Hindlimb muscle (tissue), 1 donor: ENCODE results near the gene ANKRD33B. TPM values are rescaled to one million over a fixed set of nuclear protein-coding genes. Genes with fewer than 3 reads are reported as not detected.
A peak's percentile ranks its signal among the peaks of the same experiment; 100 is the strongest.
"Not testable (repeated sequence)": the region's sequence is repeated elsewhere in the genome, so short reads cannot be mapped to it uniquely, and the experiment has no call there.

ENCODE experiments used
- DNase-seq: peaks from one replicate; pipeline ENCODE4 v3.0.0-alpha.2; 2013
- polyA plus RNA-seq: library from polyadenylated mRNA; unstranded; fragments of 120-200 nt; gene quantifications from one replicate; pipeline ENCODE4 v1.2.1, GENCODE V29; 2013; ENCODE audit not compliant: insufficient read length

The ANKRD33B gene
- polyA plus RNA-seq, 1 donor: 2.5 TPM

DNA sequence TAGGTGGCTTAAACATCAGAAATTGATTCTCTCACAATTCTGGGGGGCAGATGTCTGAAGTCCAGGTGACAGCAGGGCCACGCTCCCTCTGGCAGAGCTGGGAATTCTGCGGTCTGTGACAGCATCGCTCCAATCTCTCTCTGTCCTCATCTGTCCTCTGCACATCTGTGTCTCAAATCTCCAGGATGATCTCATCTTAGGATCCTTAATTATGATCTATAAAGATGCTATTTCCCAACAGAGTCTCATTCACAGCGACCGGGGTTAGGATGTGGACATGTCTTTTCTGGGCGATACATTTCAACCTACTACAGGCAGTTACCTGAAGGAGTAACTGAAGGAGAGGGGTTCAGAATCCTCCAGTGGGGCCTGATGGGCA is 31.4 kb downstream of the ANKRD33B start:
- no peak for DNase-seq

DNA sequence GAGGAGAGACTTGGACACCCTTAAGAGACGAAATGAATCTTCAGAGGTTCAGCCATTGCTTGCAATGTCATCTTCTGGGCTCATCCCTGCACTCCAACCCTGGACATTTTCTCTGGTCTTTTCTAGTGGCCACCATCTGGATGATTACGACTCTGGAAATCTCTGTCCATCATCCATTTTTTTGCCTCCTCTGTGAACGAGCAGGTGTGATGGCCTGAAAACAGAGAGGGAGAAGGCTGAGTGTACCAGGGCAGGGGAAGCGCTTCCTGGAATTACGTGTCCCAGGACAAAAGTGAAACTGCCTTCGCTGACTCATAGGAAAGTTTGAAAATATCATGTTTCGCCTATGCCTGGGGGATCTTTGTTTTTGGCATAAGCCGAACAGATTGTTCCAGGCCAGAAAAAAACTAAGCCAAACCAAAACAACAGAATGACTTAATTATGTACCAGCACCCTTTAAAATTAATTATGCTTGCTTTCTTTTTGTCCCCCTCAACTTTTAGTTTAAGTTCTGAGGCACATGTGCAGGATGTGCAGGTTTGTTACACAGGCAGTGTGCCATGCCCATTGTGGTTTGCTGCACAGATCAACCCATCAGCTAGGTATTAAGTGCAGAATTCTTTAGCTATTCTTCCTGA is 31.9 kb downstream of the ANKRD33B start:
- peak; percentile 62 for DNase-seq

DNA sequence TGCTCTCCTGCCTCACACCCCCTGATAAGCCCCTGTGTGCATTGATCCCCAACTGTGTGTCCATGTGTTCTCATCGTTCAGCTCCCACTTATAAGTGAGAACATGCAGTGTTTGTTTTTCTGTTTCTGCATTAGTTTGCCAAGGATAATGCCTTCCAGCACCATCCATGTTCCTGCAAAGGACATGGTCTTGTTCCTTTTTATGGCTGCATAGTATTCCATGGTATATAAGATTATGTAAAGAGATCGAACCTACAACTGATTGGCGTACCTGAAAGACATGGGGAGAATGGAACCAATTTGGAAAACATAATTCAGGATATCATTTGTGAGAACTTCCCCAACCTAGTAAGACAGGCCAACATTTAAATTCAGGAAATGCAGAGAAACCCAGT is 32.4 kb downstream of the ANKRD33B start:
- DNase-seq: no peak

DNA sequence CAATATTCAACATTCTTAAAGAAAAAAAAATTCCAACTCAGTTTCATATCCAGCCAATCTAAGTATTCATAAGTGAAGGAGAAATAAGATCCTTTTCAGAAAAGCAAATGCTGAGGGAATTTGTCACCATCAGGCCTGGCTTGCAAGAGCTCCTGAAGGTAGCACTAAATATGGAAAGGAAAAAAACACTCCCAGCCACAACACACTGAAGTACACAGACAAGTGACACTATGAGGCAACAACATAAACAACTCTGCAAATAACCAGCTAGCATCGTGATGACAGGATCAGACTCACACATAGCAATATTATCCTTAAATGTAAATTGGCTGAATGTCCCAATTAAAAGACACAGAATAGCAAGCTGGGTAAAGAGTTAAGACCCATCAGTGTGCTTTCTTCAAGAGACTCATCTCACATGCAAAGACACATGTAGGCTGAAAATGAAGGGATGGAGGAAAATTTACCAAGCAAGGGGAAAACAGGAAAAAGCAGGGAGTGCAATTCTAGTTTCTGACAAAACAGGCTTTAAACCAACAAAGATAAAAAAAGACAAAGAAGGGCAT is 33.1 kb downstream of the ANKRD33B start:
- no peak for DNase-seq

DNA sequence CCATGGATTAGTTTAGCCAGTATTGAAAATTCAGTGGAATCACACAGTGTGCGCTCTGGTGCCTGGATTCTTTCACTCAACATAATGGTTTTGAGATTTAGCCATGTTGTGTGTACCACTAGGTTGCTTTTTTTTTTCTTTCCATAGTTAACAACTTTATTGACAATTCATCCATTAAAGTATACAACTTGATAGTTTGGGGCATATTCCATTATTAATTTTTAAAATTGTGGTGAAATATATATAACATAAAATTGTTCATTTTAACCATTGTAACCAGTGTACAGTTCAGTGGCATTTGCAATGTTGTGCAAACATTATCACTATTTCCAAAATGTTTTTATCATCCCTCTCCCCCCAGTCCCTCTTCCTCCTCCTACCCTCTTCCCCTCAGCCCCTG is 35.2 kb downstream of the ANKRD33B start:
- no peak for DNase-seq

DNA sequence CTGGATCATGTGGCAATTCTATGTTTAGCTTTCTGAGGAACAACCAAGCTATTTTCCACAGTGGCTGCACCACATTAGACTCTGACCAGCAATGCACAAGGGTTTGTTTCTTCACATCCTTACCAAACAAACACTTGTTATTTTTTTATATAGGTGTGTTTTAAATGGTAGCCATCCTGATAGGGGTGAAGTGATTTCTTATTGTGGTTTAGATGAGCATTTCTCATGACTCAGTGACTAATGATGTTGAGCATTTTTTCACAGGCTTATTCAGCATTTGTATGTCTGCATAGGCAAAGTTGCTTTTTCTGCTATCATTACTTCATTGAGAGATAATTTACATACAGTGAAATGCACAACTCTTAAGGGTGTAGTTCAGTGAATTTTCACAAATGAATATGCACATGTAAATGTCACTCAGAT is 36.0 kb downstream of the ANKRD33B start:
- DNase-seq: no peak

DNA sequence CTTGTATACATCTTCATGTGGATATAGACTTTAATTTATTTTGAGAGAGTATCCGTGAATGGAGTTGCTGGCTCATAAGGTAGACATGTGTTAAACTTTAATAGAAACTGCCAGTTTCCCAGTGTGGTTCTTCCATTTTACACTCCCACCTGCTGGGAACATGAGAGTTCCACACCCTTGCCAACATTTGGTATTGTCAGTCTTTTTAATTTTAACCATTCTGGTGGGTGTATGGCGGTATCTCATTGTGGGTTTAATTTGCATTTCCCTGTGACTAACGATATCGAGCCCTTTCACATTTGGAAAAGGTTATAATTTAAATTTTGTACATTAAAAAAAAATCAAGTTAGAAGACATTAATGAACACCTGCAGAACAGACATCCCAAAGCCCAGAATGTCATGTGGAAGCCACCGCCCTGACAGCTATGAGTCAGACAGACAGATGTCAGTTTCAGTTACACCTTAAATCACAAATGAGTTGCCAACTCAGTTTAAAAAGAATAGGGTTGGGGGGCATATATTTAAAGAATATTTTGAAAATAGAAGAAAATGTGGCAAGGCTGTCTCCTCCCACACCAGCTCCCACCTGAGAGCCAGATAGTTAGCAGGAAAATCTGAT is 36.9 kb downstream of the ANKRD33B start:
- DNase-seq: no peak

DNA sequence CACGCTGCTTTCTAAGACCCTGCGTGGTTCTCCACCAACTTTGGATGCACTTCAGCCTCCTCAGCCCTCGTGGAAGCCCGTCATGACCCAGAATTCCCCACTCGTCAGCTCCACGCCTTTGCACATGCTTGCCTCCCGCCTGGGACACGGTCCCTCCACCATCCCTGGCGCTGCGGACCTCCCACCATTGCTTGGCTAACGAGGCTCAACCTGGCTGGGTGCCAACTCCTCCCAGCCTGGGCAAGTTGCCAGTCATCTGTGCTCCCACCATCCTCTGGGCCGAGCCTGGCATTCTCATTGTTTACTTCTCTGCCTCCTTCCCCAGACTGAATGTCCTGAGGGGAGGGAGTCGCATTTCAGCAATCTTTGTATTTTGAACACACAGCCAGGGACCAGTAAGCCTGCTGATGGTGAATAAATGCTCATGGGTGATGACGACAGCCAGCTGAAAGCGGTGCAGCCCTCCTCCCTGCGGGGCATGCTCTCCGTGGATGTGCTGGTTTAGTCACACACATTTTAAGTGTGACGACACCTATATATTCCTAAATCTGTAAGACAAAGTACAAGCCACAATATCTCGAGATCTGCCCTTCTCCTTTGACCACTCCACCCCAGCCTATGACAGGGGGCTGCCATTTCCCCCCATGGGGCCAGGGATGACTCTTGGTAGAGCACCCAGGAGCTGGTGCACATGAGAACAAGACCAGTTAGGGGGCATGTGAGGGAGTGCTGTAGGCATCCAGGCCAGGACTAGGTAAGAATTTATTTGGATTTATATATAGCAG is 37.6 kb downstream of the ANKRD33B start:
- DNase-seq: peak; percentile 64

DNA sequence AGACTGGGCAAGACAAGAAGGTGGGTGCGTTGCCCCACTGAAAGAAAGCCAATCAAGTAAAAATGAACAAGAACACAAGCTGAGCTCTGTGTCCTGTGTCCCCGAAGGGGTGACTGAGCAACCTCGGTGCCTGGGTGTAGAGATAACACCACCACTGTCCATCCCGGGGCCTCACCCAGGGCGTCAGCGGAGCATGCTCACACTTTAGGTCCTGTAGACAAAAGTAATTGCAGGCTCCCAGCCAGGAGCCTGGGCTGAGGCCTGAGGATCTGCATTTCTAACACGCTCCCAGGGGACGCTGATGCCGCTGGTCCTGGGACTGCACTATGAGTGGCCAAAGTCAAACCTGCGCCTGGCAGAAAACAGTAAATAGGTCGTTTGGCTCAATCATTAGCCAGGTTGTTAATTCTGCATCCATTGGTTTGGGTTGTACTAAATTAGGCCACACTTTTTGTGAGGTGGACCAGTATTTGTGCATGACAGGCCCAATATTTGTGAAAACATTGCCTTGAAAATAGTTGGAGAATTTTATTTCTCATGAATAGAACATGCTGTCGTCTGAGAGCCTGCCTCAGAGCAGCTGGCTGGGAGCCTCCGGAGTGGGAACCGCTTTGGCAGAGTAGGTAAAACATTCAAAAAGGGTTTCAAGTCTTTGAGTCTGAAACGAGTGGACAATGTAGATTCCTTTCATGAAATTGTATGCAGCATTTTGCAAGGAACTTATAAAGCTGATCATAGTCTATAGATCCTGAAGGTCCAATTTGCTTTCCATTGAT is 38.3 kb downstream of the ANKRD33B start:
- DNase-seq: no peak

DNA sequence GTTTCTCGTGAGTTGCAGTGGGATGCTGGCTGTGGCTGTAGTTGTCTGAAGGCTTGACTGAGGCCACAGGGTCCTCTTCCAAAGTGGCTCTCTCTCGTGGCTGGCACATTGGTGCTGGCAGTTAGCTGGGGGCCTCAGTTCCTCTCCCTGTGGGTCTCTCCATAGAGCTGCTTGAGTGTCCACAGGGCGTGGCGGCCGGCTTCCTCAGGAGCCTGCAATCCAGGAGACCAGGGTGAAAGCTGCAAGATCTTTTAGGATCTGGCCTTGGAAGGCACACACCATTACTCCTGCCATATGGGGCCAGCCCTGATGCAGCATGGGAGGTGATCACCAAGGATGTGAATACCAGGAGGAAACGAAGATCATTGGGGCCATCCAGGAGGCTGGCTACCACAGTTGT is 41.1 kb downstream of the ANKRD33B start:
- no peak for DNase-seq

DNA sequence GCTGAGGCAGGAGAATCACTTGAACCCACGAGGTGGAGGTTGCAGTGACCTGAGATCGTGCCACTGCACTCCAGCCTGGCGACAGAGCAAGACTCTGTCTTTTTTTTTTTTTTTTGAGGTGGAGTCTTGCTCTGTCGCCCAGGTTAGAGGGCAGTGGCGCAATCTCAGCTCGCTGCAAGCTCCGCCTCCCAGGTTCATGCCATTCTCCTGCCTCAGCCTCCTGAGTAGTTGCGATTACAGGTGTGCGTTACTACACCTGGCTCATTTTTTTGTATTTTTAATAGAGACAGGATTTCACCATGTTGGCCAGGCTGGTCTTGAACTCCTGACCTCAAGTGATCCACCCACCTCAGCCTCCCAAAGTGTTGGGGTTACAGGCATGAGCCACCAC is 42.8 kb downstream of the ANKRD33B start:
- DNase-seq: not testable (repeated sequence)

DNA sequence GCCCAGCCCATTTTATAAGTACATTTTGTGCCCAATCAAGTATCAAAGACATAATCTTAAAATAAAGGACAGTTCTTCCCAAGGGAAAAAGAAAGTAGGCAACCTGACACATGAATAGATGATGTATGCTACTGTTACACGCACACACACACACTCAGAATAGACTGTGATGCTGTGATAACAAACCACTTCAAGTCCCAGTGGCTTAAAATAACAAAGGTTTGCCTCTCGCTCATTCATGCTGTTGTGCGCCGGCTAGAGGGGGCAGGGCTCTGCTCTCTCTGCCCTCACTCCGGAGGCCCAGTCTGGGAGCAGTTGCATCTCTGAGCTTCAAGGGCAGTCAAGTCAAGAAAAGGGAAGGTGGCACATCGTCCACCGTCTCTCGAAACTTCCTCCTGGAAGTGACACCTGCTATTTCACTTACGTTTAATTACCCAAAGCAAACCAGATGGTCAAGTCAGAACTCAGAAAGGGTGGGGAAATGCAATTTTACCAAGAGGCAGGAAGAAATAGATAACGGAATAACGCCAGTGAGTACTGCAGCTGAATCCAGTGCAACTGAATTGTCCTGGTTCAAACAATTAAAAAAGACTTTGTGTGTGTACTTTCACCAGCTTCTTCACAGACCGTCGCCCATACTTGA is 43.3 kb downstream of the ANKRD33B start:
- no peak for DNase-seq

DNA sequence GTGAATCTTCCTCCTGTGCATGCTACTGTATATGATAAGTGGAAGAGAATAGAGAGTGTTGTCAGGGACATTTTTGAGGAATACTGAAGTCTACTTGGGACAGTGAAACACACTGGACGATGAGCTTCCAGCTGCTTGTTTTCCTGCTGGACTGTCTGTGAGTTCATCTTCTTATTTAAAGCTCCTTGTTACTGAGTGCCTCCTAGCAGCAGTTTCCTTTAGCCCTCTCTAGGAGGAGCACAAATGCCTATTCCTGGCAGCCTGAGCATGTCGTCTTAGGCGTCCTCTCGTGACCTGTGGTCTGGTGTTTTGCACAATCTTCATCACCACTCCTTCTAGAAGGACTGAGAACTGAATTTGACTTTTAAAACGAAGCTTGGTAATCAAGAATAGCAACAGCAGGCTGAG is 43.8 kb downstream of the ANKRD33B start:
- no peak for DNase-seq

DNA sequence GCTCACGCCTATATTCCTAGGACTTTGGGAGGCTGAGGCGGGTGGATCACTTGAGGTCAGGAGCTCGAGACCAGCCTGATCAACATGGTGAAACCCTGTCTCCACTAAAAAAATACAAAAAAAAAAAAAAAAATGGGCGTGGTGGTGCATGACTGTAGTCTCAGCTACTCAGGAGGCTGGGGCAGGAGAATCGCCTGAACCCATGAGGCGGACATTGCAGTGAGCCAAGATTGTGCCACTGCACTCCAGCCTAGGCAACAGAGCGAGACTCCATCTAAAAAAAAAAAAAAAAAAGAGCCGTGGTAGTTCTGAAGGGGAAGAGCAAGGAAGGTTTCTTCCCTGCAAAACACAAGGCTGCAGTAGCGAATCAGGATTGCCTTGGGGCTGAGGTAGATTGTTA is 44.2 kb downstream of the ANKRD33B start:
- DNase-seq: not testable (repeated sequence)

DNA sequence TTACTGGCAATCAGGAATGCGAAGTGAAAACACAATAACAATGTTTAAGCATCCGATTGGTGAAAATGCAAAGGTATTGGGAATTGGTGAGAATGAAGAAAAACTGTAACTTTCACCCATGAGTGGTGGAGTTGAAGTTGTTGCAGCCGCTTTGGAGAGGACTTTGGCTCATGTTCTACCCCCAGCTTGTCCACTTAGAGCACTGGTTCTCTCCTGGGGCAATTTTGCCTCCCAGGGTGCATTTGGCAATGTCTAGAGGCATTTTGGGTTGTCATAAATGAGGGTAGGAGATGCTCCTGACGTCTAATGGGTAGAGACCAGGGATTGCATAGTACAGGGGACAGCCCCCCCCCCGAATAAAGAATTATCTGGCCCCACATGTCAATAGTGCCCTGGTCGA is 46.2 kb downstream of the ANKRD33B start:
- no peak for DNase-seq

DNA sequence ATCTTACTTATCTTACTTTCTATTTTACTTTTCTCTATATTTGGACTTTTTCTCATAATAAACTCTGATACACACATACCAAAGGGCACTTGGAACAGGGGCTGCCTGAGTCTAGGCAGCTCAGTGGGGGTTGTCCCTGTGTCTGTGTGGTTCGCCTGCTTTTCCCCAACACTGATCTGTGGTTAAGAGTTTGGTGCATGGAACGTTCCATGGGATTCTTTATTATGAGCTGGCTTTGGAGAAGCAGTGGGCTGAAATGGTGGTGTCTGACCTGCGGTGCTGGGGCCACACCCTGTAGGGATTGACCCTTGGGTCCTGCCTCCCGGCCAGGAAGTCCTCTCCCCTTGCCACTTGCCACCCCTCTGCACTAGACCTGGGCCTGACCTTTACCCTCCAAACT is 47.4 kb downstream of the ANKRD33B start:
- no peak for DNase-seq

DNA sequence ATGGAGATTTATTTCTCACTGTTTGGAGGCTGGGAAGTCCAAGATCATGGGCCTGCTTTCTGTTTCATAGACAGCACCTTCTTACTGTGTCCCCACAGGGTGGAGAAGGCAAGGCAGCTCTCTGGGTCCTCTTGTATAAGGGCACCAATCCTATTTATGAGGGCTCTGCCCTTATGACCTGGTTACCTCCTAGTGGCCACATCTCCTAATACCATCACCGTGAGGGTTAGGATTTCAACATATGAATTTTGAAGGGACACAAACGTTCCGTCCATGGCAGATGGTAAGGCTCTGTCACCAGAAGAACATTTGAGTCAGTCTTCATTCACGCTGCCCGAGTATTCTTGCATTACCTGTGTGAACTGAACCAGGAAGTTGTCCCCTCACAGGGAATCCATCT is 48.4 kb downstream of the ANKRD33B start:
- no peak for DNase-seq

DNA sequence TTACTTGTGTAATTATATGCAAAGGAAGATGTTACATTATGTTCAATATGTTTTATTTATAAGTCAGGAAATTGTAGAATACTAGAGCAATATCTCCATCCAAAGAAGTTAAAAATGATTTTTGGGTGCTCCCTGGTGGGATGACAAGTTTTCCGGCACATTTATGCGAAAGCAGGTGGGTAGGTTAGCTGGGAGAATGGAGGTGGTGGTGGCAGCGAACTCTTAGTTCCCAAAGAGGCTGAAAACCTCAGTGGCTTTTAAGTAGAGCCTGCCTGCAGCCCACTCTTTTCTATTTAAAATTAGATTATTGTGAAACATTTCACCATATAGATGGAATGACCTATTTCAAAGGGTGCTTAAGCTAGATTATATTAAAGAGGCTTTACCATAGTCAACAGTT is 51.8 kb downstream of the ANKRD33B start:
- no peak for DNase-seq

DNA sequence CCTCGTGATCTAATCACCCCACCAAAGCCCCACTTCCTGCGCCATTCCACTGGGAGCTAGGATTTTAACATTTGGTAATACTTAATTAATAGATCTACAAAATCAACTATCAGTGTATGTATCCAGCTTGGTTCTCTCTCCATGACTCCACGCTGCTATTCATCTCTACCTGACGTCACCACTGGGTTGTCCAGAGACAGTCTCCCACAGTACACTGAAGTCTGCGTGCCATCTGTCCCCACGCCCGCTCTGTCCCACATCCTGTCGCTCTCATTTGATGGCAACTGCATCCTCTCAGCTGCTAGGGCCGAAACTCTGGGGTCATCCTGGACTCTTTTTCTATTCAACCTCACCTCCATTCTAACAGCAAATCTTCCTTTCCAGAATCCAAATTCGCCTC is 53.2 kb downstream of the ANKRD33B start:
- no peak for DNase-seq

DNA sequence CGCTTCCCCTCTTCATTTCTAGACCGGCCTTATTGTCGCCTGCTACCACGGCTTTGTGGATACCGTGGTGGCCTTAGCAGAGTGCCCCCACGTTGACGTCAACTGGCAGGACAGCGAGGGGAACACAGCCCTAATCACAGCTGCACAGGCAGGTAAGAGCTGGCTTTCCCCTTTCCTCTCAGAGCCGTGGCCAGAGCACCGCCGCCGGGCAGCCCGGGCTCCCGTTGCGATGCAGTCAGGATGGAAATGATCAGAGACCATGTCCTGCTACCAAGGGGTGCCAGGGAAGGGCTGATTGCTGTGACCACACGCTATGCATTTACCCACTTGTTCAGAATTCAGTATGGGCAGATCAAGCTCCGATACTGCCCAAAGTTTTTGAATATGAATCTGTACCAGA is 54.4 kb downstream of the ANKRD33B start:
- DNase-seq: no peak

DNA sequence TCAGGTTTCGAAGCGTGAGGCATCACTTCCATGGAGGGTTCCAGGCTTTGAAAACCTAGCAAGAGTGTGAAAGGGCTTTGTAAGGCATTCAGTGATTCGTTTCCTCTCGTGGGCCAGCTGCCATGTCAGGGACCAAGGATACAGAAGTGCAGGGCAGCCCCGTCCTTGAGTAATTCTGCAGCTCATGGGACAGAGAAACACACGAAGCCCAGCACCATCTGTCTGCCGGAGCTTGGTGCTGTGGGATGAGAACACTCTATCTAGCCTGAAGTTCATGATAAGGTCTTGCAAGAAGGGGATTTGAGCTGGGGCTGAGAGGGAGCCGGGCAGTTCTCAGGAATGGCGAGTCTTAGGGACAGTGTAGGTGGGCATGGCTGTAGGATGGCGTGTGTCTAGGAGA is 55.8 kb downstream of the ANKRD33B start:
- no peak for DNase-seq

DNA sequence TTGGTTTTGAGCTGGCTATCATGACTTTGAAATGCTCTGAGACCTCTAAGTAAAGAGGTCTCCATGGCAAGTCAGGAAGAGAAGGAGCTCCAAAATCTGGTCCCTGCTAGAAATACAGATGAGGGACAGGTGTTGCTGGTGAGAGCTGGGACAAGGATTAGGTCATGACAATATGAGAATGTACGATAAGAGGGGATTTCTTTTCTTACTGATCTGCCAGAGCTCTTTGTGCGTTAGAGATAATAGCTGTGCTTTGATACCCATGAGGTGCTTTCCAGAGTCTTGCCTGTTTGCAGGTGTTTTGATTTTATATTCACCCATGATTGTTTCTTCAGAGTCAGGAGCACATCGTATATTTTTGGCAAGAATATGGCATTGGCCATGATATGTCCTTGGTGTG is 56.5 kb downstream of the ANKRD33B start:
- no peak for DNase-seq
